RWPE1 (cell line): ENCODE measurements around the gene RNU1-3.
"Not testable (repeated sequence)": the region's sequence is repeated elsewhere in the genome, so short reads cannot be mapped to it uniquely, and the experiment has no call there.

Experiments
- CTCF ChIA-PET: fragments of 350-600 bp; sonication (Branson Sonifier 250); formaldehyde crosslinking; extraction: SDS; loops from one replicate; lab custom pipeline; 2021; lab: Yijun Ruan, JAX
- POLR2A ChIA-PET: fragments of 400-600 bp; formaldehyde crosslinking; extraction: SDS; loops from one replicate; lab custom pipeline; 2020; ENCODE audit warnings: antibody characterized with exemption; ENCODE audit not compliant: low non-redundant PET; lab: Yijun Ruan, JAX
- DNase-seq: peaks from one replicate; pipeline ENCODE4 v3.0.0; 2012; ENCODE audit warnings: low spot score
- H3K27ac ChIP-seq: fragments of 450-650 bp; 2 replicates; pipeline ENCODE4 v1.5.1; 2017
- TF ChIP-seq, protein P1 (sequence below): fragments of 450-650 bp; conservative IDR thresholded peaks from 2 replicates; pipeline ENCODE4 v1.5.1; 2017; ENCODE audit warnings: low read depth, mild to moderate bottlenecking

RNU1-3 gene

DNA sequence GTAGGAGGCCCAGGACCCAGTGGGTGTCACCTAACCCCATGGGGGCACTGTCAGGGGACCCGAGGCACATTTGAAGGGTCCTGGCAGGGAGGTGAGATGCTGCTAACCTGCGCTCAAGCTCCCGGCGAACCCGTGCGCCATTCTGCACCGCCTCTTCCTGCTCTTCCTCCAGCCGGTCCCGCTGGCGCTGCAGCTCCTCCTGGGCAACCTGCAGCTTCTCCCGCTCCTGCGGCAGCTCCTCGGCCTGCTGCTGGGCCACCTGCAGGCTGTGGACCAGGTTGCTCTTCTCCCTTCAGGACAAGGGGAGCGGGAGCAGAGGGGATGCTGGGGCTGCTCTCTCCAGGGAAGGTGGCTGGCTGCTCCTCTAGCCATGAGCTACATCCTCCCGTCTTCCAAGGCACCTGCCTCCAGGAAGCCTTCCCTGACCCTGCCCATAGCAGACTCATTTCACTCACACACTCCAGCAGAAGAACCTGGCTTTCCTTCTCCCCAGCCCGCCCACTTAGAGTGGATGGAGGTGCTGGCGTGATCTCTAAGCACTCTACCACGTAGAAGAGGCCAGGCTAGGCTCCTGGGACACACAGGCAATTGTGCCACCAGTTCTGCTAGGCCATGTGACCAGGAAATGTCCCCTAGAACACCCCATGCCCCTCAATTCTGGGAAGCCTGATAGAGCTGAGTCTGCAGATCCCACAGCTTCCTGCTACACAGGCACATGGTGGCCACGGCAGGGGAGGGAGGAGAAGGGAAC, 38.2 kb downstream of the RNU1-3 start:
- TF ChIP-seq, protein P1, sequence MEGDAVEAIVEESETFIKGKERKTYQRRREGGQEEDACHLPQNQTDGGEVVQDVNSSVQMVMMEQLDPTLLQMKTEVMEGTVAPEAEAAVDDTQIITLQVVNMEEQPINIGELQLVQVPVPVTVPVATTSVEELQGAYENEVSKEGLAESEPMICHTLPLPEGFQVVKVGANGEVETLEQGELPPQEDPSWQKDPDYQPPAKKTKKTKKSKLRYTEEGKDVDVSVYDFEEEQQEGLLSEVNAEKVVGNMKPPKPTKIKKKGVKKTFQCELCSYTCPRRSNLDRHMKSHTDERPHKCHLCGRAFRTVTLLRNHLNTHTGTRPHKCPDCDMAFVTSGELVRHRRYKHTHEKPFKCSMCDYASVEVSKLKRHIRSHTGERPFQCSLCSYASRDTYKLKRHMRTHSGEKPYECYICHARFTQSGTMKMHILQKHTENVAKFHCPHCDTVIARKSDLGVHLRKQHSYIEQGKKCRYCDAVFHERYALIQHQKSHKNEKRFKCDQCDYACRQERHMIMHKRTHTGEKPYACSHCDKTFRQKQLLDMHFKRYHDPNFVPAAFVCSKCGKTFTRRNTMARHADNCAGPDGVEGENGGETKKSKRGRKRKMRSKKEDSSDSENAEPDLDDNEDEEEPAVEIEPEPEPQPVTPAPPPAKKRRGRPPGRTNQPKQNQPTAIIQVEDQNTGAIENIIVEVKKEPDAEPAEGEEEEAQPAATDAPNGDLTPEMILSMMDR, result no peak
- DNase-seq, result no peak
- CTCF ChIA-PET, result interaction anchor here (0.6 to 0.8 kb wide), 5 partner anchors 8 to 1629 kb away, joined by 3 to 6 read pairs (median 4); no protein-coding TSS in a partner anchor
- POLR2A ChIA-PET, result no interaction called here
- peak overlapping the region; percentile 25 for H3K27ac ChIP-seq

DNA sequence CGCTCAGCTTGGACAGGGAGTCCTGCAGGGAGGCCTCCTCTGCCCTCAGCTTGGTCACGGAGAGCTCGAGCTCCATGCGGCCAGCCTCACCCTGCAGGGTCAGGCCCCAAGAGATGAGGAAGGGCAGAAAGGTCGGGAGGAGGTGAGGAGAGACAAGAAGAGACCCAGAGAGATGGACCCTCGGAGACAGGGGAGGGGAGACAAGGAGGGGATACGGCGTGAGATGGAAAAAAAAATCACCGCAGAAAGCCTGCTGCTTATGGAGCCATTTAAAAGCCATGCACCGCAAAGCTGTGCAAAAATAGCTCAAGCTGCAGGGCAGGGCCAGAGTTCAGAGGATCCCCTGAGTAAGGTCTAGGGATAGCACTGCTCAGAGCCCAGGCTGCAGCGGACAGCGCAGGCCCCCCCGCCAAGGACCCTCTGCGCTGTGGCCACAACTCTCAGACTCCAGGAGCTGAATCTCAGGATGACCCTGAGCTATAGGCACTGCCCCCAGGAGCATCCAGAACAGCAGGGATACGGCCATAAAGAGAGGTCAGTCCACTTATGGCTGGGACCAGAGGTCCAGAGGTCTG, 40.3 kb downstream of the RNU1-3 start:
- CTCF ChIA-PET, DNase-seq, POLR2A ChIA-PET, H3K27ac ChIP-seq: not testable (repeated sequence)

DNA sequence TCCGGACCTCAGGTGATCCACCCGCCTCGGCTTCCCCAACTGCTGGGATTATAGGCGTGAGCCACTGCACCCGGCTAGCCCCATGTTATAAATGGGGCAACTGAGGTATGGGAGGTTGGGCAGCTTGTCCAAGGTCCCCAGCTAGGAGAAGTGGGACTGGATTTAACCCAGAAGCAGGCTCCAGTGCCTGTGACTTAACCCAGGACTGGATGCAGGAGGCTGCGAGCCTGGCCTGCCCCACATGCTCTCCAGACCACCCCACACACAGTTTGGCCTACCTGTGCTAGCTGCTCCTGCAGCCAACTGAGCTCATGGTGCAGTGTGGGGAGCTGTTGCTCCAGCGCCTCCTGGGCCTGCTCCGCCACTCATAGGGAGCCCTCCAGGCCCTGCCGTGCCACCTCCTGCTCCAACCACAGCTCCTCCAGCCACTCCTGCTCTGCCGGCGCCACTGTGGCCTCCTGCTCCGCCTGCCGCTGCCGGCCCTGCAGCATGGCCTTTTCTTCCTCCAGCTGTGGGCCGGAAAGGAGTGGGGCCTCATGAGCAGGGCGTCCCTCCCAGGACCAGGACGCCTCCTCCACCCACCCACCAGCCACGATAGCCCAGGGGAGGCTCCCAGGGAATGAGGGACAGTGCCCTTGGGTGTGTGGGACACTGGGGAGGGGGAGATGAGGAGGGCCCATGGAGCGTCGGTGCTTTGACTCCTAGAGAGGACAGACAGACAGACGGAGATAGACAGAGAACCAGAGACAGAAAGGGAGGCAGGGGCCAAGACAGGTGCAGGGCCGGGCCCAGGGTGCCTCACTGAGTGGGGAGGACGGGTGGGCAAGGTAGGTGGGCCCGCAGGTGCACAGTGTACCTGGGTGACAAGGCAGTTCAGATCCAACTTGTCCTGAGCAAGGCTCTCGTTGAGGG, 41.0 kb downstream of the RNU1-3 start:
- H3K27ac ChIP-seq, result peak overlapping the region; percentile 94
- TF ChIP-seq, protein P1, result no peak
- ChIA-PET CTCF (interaction anchor here (1.5 to 2.0 kb wide), 2 partner anchors 9 to 21 kb away, joined by 3 to 5 read pairs; no protein-coding TSS in a partner anchor), POLR2A (no interaction called here)
- no peak for DNase-seq

DNA sequence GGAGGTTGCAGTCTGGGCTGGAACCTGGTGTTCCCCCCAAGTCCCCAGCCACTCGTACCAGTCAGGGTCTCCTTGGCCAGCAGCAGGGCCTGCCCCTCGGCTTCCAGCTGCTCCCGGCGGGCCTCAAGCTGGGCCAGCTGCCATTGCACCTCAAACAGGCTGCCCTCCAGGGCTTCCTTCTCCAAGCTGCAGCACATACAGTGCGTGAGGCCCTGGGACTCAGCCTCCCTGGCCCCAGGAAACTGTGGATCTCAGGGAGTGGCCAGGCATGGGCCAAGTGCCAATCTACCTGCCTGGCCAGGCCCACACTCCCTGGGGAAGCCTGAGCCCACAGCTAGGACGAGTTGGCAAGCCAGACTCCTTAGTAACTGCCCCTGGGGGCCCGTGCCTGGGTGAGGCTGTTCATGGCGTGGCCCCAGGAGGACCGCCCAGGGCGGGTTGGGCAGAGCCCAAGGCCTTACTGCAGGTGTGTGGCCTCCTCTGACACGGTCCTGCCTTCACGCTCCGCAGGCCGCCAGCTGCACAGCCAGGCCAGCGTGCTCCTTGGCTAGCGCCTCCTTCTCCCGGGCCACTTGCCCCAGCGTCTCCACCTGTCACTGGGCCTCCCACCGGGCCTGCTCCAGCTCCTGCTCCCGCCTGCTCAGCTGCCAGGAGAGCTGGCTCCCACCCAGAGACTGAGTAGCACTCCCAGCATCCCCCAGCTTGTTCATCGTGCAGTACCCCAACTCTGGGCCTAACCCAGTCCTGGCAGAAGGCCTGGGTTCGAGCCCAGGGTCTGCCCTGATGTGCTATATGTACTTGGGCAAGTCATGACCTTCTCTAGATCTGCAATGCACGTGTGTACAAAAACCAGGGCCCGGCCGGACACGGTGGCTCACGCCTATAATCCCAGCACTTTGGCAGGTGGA, 42.7 kb downstream of the RNU1-3 start:
- peak; percentile 98 for DNase-seq
- ChIA-PET POLR2A (interaction anchor here (0.6 kb wide), 1 partner anchor 819 kb away, joined by 4 read pairs; no protein-coding TSS in a partner anchor), CTCF (interaction anchor here (0.9 to 2.0 kb wide), 3 partner anchors 11 to 72 kb away, joined by 3 to 5 read pairs (median 3); no protein-coding TSS in a partner anchor)
- peak overlapping the region; percentile 94 for H3K27ac ChIP-seq

DNA sequence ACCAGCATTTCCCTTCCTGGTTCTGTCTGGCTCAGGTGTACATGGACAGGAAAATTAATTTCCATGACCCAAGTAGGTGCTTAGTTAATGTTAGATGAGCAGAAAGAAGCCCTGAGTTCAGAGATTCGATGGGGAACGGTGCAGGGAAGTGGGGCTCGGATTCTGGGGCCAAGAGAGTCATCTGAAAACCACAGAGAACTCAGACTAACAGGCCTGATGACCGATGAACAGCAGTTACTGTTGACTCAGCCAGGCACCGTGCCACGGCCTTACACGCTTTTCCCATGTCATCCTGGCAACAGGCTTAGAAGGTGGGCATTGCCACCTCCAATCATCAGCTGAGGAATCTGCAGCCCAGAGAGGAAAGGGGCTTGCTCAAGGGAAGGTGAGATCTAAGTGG, 43.4 kb downstream of the RNU1-3 start:
- peak; percentile 90 for DNase-seq
- POLR2A ChIA-PET, result interaction anchor here (0.6 kb wide), 1 partner anchor 820 kb away, joined by 4 read pairs; no protein-coding TSS in a partner anchor
- CTCF ChIA-PET, result interaction anchor here (0.9 kb wide), 1 partner anchor 86 kb away, joined by 3 read pairs; no protein-coding TSS in a partner anchor
- peak overlapping the region; percentile 94 for H3K27ac ChIP-seq

DNA sequence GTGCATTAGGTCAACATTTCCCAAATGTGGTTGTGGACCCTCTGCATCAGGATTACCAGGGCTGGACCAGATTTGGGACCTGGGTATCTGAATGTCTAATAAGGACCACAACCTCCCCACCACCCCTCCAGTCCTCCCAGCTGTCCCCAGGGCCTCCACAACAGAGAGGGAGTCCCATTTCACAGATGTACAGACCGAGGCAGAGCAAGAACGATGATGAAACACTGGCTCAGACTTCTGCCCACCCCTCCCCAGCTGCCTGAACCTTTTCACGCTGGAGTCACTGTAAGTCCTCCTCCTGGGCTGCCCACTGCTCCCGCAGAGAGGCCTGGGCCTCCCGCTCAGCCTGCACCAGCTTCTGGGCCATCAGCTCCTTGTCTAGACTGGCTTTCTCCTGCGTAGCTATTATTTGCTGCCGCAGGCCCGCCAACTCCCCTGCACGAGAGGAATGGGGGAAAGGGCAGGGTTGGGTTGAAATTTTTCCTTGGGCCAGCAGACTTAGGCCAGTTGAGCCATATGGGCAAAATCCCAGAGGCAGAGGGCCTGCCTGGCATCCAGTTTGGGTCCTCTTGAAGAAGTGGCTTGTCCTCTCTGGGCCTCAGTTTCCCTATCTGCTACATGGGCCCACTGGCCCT, 45.0 kb downstream of the RNU1-3 start:
- CTCF ChIA-PET, result interaction anchor here (0.6 to 0.7 kb wide), 2 partner anchors 267 to 304 kb away, joined by 3 read pairs; no protein-coding TSS in a partner anchor
- DNase-seq, H3K27ac ChIP-seq, POLR2A ChIA-PET: not testable (repeated sequence)

DNA sequence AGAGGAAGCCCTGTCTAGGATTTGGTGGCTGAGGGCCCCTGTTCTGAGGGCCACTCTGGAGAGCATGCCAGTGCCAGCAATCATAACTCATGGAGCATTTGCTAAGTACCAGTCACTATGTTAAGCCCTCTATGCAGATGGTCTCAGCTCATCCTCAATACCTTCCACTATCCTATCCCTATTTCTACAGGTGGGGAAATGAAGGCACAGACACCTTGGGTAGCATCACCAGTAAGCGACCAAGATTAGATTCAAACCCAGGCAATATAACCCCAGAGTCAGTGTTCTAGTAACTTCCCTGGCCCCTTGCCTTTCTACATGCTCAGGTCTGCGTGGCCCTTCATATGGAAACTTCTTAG, 45.5 kb downstream of the RNU1-3 start:
- H3K27ac ChIP-seq, result peak overlapping the region; percentile 19
- TF ChIP-seq, protein P1, result peak; percentile 15; the same call in 1 of the 2 replicates
- ChIA-PET POLR2A (no interaction called here), CTCF (interaction anchor here (0.6 to 1.5 kb wide), 6 partner anchors 12 to 268 kb away, joined by 3 to 6 read pairs (median 4); no protein-coding TSS in a partner anchor)
- DNase-seq, result no peak

DNA sequence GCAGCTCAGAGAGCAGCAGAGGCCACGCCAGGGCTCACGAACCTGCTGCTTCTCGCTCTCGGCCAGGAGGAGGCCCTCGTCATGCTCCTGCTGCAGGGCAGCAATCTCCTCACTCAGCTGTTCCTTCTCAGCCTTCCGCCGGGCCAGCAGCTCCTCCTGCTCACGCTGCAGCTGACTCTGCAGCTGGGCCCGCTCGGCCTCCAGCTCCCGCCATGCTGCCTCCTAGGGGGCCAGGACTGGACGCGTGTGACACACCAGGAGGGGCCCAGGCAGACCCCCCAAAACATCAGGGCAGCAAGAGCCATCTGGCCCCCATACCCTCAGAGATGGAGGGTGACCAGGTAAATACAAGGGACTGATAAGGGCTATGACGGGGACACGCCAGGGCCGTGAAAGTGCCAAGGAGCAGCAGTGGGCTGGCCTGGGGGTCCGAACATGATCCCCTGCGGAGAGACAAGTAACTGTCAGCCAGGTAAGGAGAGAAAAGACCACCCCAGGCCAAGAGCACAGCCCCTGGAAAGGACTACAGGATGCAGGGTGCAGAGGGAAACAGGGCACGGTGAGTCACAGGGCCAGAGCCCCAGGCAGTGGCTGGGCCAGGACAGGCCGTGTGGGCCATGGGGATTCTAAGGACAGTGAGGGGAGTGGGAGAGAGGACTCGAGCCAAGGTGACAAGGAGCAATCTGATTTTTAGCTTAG, 46.8 kb downstream of the RNU1-3 start:
- H3K27ac ChIP-seq, POLR2A ChIA-PET, DNase-seq: not testable (repeated sequence)
- CTCF ChIA-PET, result interaction anchor here (0.6 to 1.5 kb wide), 3 partner anchors 14 to 89 kb away, joined by 3 to 6 read pairs (median 4); no protein-coding TSS in a partner anchor
